Left kidney (tissue), 8 donors: ENCODE data around the gene GPR32. TPM values are rescaled to one million over a fixed set of nuclear protein-coding genes. Genes with fewer than 3 reads are reported as not detected.
A peak's percentile ranks its signal among the peaks of the same experiment; 100 is the strongest.
"Not testable (repeated sequence)": the region's sequence is repeated elsewhere in the genome, so short reads cannot be mapped to it uniquely, and the experiment has no call there.

Experiments
- DNase-seq: peaks from one replicate; pipeline ENCODE4 v3.0.0-alpha.2; 2013
- long read RNA-seq, 8 donors: transcript quantifications; one replicate each; lab custom pipeline, GENCODE V29; 2026
- polyA plus RNA-seq: library from polyadenylated mRNA; unstranded; fragments of 120-200 nt; gene quantifications from one replicate; pipeline ENCODE4 v1.2.1, GENCODE V29; 2013; ENCODE audit not compliant: insufficient read length

The GPR32 gene
- not detected for polyA plus RNA-seq
- long read RNA-seq, donor 1, partial matches to known transcripts, result 0 of 1 reads
- long read RNA-seq, donor 1, other reads (novel, unspliced or antisense), result 0 of 1 reads
- long read RNA-seq, donor 2, result 0 reads
- long read RNA-seq, donor 3, result 0 reads
- long read RNA-seq, donor 4, result 0 reads
- long read RNA-seq, donor 5, result 0 reads
- long read RNA-seq, donor 6, result 0 reads
- long read RNA-seq, donor 7, result 0 reads
- long read RNA-seq, donor 8, result 0 reads

GRCh38 chr19:50770164-50770563 is at the start of gene GPR32:
GPR32 (plus strand) TSS chr19:50770464; CDS start chr19:50770601, 137 bp downstream.
- DNase-seq, result not testable (repeated sequence)

GRCh38 chr19:50720921-50721381 is 49.3 kb upstream of the GPR32 start:
- DNase-seq, result no peak

- no peak for DNase-seq
Measured at GRCh38 chr19:50721441-50722137, 48.7 kb upstream of the GPR32 start.

- no peak for DNase-seq
Measured at GRCh38 chr19:50722201-50723013, 47.9 kb upstream of the GPR32 start.

GRCh38 chr19:50723069-50723468 is 47.2 kb upstream of the GPR32 start, which contains the start of gene CLEC11A:
CLEC11A (plus strand) TSS chr19:50723364; CDS start chr19:50723526, 162 bp downstream.
- no peak for DNase-seq

GRCh38 chr19:50723735-50724521 is 46.3 kb upstream of the GPR32 start:
- DNase-seq, result no peak

- peak; percentile 100 for DNase-seq
Measured at GRCh38 chr19:50724522-50725217, 45.6 kb upstream of the GPR32 start.

GRCh38 chr19:50725218-50725910 is 44.9 kb upstream of the GPR32 start:
- no peak for DNase-seq

GRCh38 chr19:50725911-50726230 is 44.4 kb upstream of the GPR32 start:
- DNase-seq, result no peak

- peak; percentile 84 for DNase-seq
Measured at GRCh38 chr19:50728084-50728737, 42.1 kb upstream of the GPR32 start.

- no peak for DNase-seq
Measured at GRCh38 chr19:50729894-50730293, 40.4 kb upstream of the GPR32 start.

GRCh38 chr19:50735869-50736268 is 34.4 kb upstream of the GPR32 start:
- DNase-seq, result no peak

- no peak for DNase-seq
Measured at GRCh38 chr19:50736338-50736737, 33.9 kb upstream of the GPR32 start.

- DNase-seq, result no peak
Measured at GRCh38 chr19:50739132-50739913, 30.9 kb upstream of the GPR32 start.

GRCh38 chr19:50739914-50740426 is 30.3 kb upstream of the GPR32 start:
- no peak for DNase-seq

- DNase-seq, result no peak
Measured at GRCh38 chr19:50741179-50741933, 28.9 kb upstream of the GPR32 start.

GRCh38 chr19:50743537-50743936 is 26.7 kb upstream of the GPR32 start:
- DNase-seq, result no peak

GRCh38 chr19:50745221-50745620 is 25.0 kb upstream of the GPR32 start:
- DNase-seq, result no peak
